ENCODE measurements around the gene PPAT.

DNA sequence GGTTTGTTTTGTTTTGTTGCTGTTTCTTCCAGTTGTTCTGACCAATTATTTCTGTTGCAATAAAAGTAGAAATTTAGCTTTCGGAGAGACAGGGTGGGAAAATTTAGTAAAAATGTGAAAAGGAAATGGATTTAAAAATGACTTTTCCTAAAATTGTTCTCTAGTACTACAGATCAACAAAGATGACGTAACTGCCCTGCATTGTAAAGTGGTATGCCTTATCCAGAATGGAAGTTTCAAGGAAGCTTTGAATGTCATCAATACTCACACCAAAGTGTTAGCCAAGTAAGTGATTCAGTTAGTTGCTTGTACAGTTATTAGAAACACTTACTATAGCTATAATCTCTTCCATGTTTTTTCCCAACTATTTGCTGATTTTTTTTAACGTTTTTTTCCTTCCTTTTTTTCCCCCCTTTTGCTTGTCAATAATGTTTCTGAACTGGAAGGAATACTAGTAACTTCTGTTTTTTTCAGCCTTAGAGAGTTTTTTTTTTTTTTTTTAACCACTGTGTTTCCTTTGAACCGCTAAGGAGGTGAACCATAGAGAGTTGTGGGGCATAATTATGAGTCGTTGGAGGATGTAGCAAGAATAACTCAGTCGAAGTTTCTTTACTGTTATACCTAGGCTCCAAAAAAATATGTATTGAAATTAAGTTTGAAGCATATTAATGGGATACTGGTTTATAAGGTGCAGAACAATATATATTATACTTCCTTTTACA is 34.2 kb upstream of the PPAT start:
- TF ChIP-seq, protein P1, sequence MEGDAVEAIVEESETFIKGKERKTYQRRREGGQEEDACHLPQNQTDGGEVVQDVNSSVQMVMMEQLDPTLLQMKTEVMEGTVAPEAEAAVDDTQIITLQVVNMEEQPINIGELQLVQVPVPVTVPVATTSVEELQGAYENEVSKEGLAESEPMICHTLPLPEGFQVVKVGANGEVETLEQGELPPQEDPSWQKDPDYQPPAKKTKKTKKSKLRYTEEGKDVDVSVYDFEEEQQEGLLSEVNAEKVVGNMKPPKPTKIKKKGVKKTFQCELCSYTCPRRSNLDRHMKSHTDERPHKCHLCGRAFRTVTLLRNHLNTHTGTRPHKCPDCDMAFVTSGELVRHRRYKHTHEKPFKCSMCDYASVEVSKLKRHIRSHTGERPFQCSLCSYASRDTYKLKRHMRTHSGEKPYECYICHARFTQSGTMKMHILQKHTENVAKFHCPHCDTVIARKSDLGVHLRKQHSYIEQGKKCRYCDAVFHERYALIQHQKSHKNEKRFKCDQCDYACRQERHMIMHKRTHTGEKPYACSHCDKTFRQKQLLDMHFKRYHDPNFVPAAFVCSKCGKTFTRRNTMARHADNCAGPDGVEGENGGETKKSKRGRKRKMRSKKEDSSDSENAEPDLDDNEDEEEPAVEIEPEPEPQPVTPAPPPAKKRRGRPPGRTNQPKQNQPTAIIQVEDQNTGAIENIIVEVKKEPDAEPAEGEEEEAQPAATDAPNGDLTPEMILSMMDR (IDR thresholded peaks at IDR 0.05), result no peak
- TF ChIP-seq POLR2A (IDR thresholded peaks at IDR 0.05), result no peak

Data from heart left ventricle (tissue), 13 donors.